Measurements from ENCODE around the gene CYTH4. TPM values are rescaled to one million over a fixed set of nuclear protein-coding genes. Genes with fewer than 3 reads are reported as not detected.

CYTH4 gene
- total and polyA plus RNA-seq, 2 of the 13 experiments (the other 11 are each of a cell fraction or from before 2014, with no cell fraction given) = not detected

DNA sequence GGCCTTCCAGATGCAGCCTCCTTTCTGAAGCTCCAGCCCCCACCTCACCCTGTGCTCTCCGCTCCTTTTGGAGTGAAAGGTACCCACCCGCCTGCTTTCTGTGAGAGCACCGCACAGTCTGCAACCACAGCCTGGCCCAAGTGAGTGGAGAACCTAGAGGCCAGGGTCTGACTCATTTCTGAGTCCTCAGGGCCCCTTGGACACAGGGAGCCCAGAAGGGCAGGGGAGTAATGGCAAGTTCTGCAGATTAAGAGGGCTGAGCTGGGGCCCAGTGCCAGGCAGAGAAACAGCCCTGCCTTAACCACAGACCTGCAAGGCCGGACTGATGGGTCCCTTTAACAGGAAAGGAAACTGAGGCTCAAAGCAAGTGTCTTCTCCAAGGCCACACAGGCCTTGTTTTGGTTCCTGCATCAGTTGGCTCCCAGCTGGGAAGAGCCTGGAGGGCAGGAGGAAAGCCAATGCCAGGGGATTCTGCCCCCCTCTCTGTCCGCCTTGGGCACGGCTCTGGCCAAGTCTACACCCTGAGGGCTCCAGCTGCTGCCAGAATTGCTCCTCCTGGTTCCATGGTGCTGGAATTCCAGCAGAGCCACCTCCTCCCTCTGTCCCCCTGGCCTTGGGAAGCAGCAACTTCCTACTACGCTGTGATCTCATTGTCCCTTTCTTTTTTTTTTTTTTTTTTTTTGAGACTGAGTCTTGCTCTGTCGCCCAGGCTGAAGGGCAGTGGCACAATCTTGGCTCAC, 55.1 kb downstream of the CYTH4 start (continued):
- TF ChIP-seq ZNF530 (CRISPR knock-in tag; IDR thresholded peaks at IDR 0.05; ENCODE audit: low read depth) = no peak
- TF ChIP-seq ZNF777 (CRISPR knock-in tag; IDR thresholded peaks at IDR 0.05) = no peak
- TF ChIP-seq ZNF816 (CRISPR knock-in tag; IDR thresholded peaks at IDR 0.05; ENCODE audit: borderline replicate concordance) = no peak
- TF ChIP-seq PPARG (CRISPR knock-in tag; conservative IDR thresholded peaks at IDR 0.05) = no peak

DNA sequence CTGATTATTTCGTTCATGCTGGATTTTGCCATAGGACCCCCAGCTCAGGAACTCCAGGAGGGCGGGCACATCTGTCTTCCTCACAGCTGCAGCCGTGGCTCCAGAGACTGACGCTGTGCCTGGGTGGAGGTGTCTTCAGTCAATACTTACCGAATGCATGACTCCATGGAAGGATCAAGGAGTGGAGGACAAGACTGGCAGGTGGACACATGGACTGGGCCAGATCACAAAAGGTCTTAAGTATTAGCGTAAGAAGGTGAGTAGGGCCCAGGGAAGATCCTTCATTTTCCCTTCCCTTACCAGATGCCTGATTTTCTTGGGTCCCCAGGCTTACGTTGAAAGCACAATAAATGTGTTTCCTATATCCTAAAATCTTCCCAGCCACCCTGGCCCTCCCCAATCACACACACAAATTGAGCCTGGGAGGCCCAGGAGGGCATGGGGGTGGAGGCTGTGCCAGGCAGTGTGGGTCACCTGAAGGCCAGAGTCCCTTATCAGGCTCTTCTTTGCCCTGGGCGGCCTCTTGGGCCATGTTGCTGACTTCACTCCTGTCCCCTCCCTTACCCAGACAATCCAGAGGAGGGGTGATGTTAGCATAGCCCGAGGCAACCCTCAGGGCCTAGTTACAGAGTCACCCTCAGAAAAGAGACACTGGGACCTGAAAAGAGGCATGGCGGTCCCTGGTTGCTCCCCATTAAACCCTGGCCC, 56.4 kb downstream of the CYTH4 start:
- TF ChIP-seq SOX5 (CRISPR knock-in tag; IDR thresholded peaks at IDR 0.05; ENCODE audit: borderline replicate concordance) (no peak), HDAC1 (CRISPR knock-in tag; IDR thresholded peaks at IDR 0.05) (no peak), JUNB (CRISPR knock-in tag; IDR thresholded peaks at IDR 0.05; ENCODE audit: borderline replicate concordance) (no peak), HOXA9 (CRISPR knock-in tag; IDR thresholded peaks at IDR 0.05; ENCODE audit: borderline replicate concordance) (no peak), ZNF775 (CRISPR knock-in tag; IDR thresholded peaks at IDR 0.05; ENCODE audit: borderline replicate concordance) (no peak), DMAP1 (CRISPR knock-in tag; IDR thresholded peaks at IDR 0.05) (no peak), STAT5B (CRISPR knock-in tag; IDR thresholded peaks at IDR 0.05) (no peak), FOXC1 (CRISPR knock-in tag; IDR thresholded peaks at IDR 0.05; ENCODE audit: borderline replicate concordance) (no peak), NFE2L1 (CRISPR knock-in tag; IDR thresholded peaks at IDR 0.05; ENCODE audit: borderline replicate concordance) (no peak), ZNF253 (CRISPR knock-in tag; IDR thresholded peaks at IDR 0.05; ENCODE audit: borderline replicate concordance) (no peak), SMAD1 (CRISPR knock-in tag; IDR thresholded peaks at IDR 0.05; ENCODE audit: borderline replicate concordance, low read depth) (no peak), PRPF4 (IDR thresholded peaks at IDR 0.05; ENCODE audit: low read depth, low read length, poor library complexity, severe bottlenecking) (no peak), SRSF9 (IDR thresholded peaks at IDR 0.05; ENCODE audit: borderline replicate concordance, insufficient read depth, low read depth, low read length, poor library complexity, severe bottlenecking) (no peak), HNRNPK (IDR thresholded peaks at IDR 0.05; ENCODE audit: low read depth, low read length, poor library complexity, severe bottlenecking) (no peak)
- TF ChIP-seq, protein P1, sequence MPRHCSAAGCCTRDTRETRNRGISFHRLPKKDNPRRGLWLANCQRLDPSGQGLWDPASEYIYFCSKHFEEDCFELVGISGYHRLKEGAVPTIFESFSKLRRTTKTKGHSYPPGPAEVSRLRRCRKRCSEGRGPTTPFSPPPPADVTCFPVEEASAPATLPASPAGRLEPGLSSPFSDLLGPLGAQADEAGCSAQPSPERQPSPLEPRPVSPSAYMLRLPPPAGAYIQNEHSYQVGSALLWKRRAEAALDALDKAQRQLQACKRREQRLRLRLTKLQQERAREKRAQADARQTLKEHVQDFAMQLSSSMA (CRISPR knock-in tag; IDR thresholded peaks at IDR 0.05) = no peak
- TF ChIP-seq, protein P2, sequence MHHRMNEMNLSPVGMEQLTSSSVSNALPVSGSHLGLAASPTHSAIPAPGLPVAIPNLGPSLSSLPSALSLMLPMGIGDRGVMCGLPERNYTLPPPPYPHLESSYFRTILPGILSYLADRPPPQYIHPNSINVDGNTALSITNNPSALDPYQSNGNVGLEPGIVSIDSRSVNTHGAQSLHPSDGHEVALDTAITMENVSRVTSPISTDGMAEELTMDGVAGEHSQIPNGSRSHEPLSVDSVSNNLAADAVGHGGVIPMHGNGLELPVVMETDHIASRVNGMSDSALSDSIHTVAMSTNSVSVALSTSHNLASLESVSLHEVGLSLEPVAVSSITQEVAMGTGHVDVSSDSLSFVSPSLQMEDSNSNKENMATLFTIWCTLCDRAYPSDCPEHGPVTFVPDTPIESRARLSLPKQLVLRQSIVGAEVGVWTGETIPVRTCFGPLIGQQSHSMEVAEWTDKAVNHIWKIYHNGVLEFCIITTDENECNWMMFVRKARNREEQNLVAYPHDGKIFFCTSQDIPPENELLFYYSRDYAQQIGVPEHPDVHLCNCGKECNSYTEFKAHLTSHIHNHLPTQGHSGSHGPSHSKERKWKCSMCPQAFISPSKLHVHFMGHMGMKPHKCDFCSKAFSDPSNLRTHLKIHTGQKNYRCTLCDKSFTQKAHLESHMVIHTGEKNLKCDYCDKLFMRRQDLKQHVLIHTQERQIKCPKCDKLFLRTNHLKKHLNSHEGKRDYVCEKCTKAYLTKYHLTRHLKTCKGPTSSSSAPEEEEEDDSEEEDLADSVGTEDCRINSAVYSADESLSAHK (CRISPR knock-in tag; IDR thresholded peaks at IDR 0.05; ENCODE audit: borderline replicate concordance) = no peak
- ChIA-PET POLR2A (no interaction called here), CTCF (ENCODE audit: low intra/inter-chr PET ratio, low total read pairs) (no interaction called here)
- Histone ChIP-seq H3K4me1 (ENCODE audit: insufficient read depth, low read length) (no peaks in the 10 kb centered on the region), H4K20me1 (ENCODE audit: insufficient read depth, low read length) (no peaks in the 10 kb centered on the region), H2AFZ (ENCODE audit: low read length) (no peak overlapping the region), H3K4me3 (replicated peaks in 1 of 3; ENCODE audit: insufficient read depth in 1 of 3, low read depth in 2 of 3, low read length in 3 of 3) (no peak overlapping the region), H3K9ac (ENCODE audit: insufficient read depth, low read depth, low read length) (no peak overlapping the region), H3K27ac (ENCODE audit: extremely low read length, insufficient read depth, low read length) (no peak overlapping the region), H3K27me3 (ENCODE audit: control insufficient read depth in 1 of 2, insufficient read depth in 2 of 2, low read length in 2 of 2) (peaks cover 0 to 23% of the 10 kb centered on the region in 2 experiments; a peak in 3 of 5 replicates), H3K79me2 (ENCODE audit: insufficient read depth, low read length) (no peaks in the 10 kb centered on the region), H3K4me2 (ENCODE audit: low read depth, low read length) (no peak overlapping the region), H3K36me3 (replicated peaks in 1 of 2; ENCODE audit: control insufficient read depth in 1 of 2, insufficient read depth in 2 of 2, low read length in 2 of 2) (no peaks in the 10 kb centered on the region), H3K9me3 (ENCODE audit: low read length) (no peaks in the 10 kb centered on the region)
- in situ Hi-C loops (cut with HindIII; ENCODE audit: extremely low pct_ligation_motif_present, low pct_unique_long_range_greater_than_20kb) (no loop called here), intact Hi-C loops (cut with micrococcal nuclease; ENCODE audit: unreplicated experiment) (no loop called here)
- ATAC-seq (no peak), DNase-seq (ENCODE audit: low spot score) (no peak), FAIRE-seq (no peak)
- BruUV-seq (replicated peaks) = no TSS peak
- WGBS (ENCODE audit: low lambda C conversion rate) = 25% methylated on average over 9 of the region's 10 CpGs
